Esophagus mucosa (tissue), 1 donor: ENCODE data around the gene KRTAP9-2. TPM values are rescaled to one million over a fixed set of nuclear protein-coding genes. Genes with fewer than 3 reads are reported as not detected.
"Not testable (repeated sequence)": the region's sequence is repeated elsewhere in the genome, so short reads cannot be mapped to it uniquely, and the experiment has no call there.

Experiments used
- ATAC-seq: fragments of 200-7000 bp; cut with Tn5 transposase; one replicate; pipeline ENCODE4 v1.9.1; 2020
- total RNA-seq: library from RNA; stranded (reverse); gene quantifications from one replicate; pipeline ENCODE4 v1.2.4, GENCODE V29; 2023
- donor health status: DM: yes; HTN: yes; CAD: no.

The KRTAP9-2 gene
- total RNA-seq, 1 donor from 2014 or later: not detected

- ATAC-seq: not testable (repeated sequence)
Measured at GRCh38 chr17:41237116-41237515, 10.7 kb downstream of the KRTAP9-2 start.

- ATAC-seq: not testable (repeated sequence)
Measured at GRCh38 chr17:41237949-41238437, 11.5 kb downstream of the KRTAP9-2 start, which contains the start of gene KRTAP9-8. TSS of gene KRTAP9-8 (plus strand) at chr17:41237999. CDS start at chr17:41238052, 53 bp downstream.

GRCh38 chr17:41246995-41247787, 20.7 kb downstream of the KRTAP9-2 start:
- not testable (repeated sequence) for ATAC-seq

GRCh38 chr17:41249637-41250240, 23.3 kb downstream of the KRTAP9-2 start, which contains the start of gene KRTAP9-4:
TSS of gene KRTAP9-4 (plus strand) at chr17:41249687. CDS start at chr17:41249721, 34 bp downstream.
- ATAC-seq: not testable (repeated sequence)

- no peak for ATAC-seq
Measured at GRCh38 chr17:41251261-41251660, 24.8 kb downstream of the KRTAP9-2 start.

- ATAC-seq: no peak
Measured at GRCh38 chr17:41254861-41255260, 28.4 kb downstream of the KRTAP9-2 start.

- ATAC-seq: not testable (repeated sequence)
Measured at GRCh38 chr17:41255381-41256290, 29.2 kb downstream of the KRTAP9-2 start, which contains the start of gene KRTAP9-9. TSS of gene KRTAP9-9 (plus strand) at chr17:41255384.

GRCh38 chr17:41256291-41256685, 29.8 kb downstream of the KRTAP9-2 start:
- ATAC-seq: no peak

GRCh38 chr17:41258406-41258805, 32.0 kb downstream of the KRTAP9-2 start:
- ATAC-seq: no peak

GRCh38 chr17:41263212-41263611, 36.8 kb downstream of the KRTAP9-2 start:
- ATAC-seq: no peak

- no peak for ATAC-seq
Measured at GRCh38 chr17:41264599-41264998, 38.2 kb downstream of the KRTAP9-2 start.

GRCh38 chr17:41265078-41265477, 38.6 kb downstream of the KRTAP9-2 start, which contains the start of gene KRTAP9-6:
TSS of gene KRTAP9-6 (plus strand) at chr17:41265378. CDS start at chr17:41265378, 0 bp downstream.
- ATAC-seq: no peak

GRCh38 chr17:41267711-41268110, 41.3 kb downstream of the KRTAP9-2 start:
- ATAC-seq: no peak

GRCh38 chr17:41271323-41271722, 44.9 kb downstream of the KRTAP9-2 start:
- not testable (repeated sequence) for ATAC-seq

GRCh38 chr17:41271858-41272257, 45.4 kb downstream of the KRTAP9-2 start:
- no peak for ATAC-seq

- not testable (repeated sequence) for ATAC-seq
Measured at GRCh38 chr17:41275648-41276190, 49.3 kb downstream of the KRTAP9-2 start, which contains the start of gene KRTAP9-7. TSS of gene KRTAP9-7 (plus strand) at chr17:41275698. CDS start at chr17:41275698, 0 bp downstream.

Other genes with a start within 250 kb of the KRTAP9-2 start
- not detected for gene KRT40, start 242.3 kb upstream of the KRTAP9-2 start, total RNA-seq
- not detected for gene KRTAP3-3, start 232.5 kb upstream of the KRTAP9-2 start, total RNA-seq
- gene KRTAP3-2, start 226.7 kb upstream of the KRTAP9-2 start, total RNA-seq: not detected
- gene KRTAP3-1, start 217.5 kb upstream of the KRTAP9-2 start, total RNA-seq: not detected
- gene KRTAP1-5, start 199.4 kb upstream of the KRTAP9-2 start, total RNA-seq: not detected
- gene KRTAP1-4, start 196.5 kb upstream of the KRTAP9-2 start, total RNA-seq: not detected
- not detected for gene KRTAP1-3, start 191.8 kb upstream of the KRTAP9-2 start, total RNA-seq
- not detected for gene KRTAP1-1, start 185.2 kb upstream of the KRTAP9-2 start, total RNA-seq
- gene KRTAP2-1, start 179.3 kb upstream of the KRTAP9-2 start, total RNA-seq: not detected
- not detected for gene KRTAP2-2, start 171.4 kb upstream of the KRTAP9-2 start, total RNA-seq
- gene KRTAP2-3, start 166.5 kb upstream of the KRTAP9-2 start, total RNA-seq: not detected
- not detected for gene KRTAP2-4, start 160.8 kb upstream of the KRTAP9-2 start, total RNA-seq
- not detected for gene KRTAP4-7, start 142.5 kb upstream of the KRTAP9-2 start, total RNA-seq
- not detected for gene KRTAP4-8, start 128.5 kb upstream of the KRTAP9-2 start, total RNA-seq
- not detected for gene KRTAP4-16, start 124.4 kb upstream of the KRTAP9-2 start, total RNA-seq
- gene KRTAP4-9, start 121.3 kb upstream of the KRTAP9-2 start, total RNA-seq: not detected
- not detected for gene KRTAP4-11, start 108.3 kb upstream of the KRTAP9-2 start, total RNA-seq
- gene KRTAP4-12, start 102.5 kb upstream of the KRTAP9-2 start, total RNA-seq: not detected
- not detected for gene KRTAP4-6, start 86.1 kb upstream of the KRTAP9-2 start, total RNA-seq
- not detected for gene KRTAP4-5, start 76.8 kb upstream of the KRTAP9-2 start, total RNA-seq
- gene KRTAP4-4, start 65.9 kb upstream of the KRTAP9-2 start, total RNA-seq: not detected
- gene KRTAP4-3, start 58.4 kb upstream of the KRTAP9-2 start, total RNA-seq: not detected
- gene KRTAP4-2, start 48.4 kb upstream of the KRTAP9-2 start, total RNA-seq: not detected
- gene KRTAP4-1, start 41.7 kb upstream of the KRTAP9-2 start, total RNA-seq: not detected
- not detected for gene KRTAP9-1, start 36.8 kb upstream of the KRTAP9-2 start, total RNA-seq
- gene KRTAP9-3, start 5.8 kb downstream of the KRTAP9-2 start, total RNA-seq: not detected
- gene KRTAP9-8, start 11.4 kb downstream of the KRTAP9-2 start, total RNA-seq: not detected
- gene KRTAP9-4, start 23.0 kb downstream of the KRTAP9-2 start, total RNA-seq: not detected
- not detected for gene KRTAP9-9, start 28.7 kb downstream of the KRTAP9-2 start, total RNA-seq
- gene KRTAP9-6, start 38.7 kb downstream of the KRTAP9-2 start, total RNA-seq: not detected
- not detected for gene KRTAP9-7, start 49.0 kb downstream of the KRTAP9-2 start, total RNA-seq
- not detected for gene KRTAP29-1, start 76.2 kb downstream of the KRTAP9-2 start, total RNA-seq
- not detected for gene KRTAP16-1, start 82.7 kb downstream of the KRTAP9-2 start, total RNA-seq
- gene KRTAP17-1, start 89.1 kb downstream of the KRTAP9-2 start, total RNA-seq: not detected
- gene KRT33A, start 124.2 kb downstream of the KRTAP9-2 start, total RNA-seq: 0.92 TPM
- not detected for gene KRT33B, start 143.2 kb downstream of the KRTAP9-2 start, total RNA-seq
- gene KRT34, start 155.7 kb downstream of the KRTAP9-2 start, total RNA-seq: 0.44 TPM
- gene KRT31, start 171.0 kb downstream of the KRTAP9-2 start, total RNA-seq: 4.4 TPM
- not detected for gene KRT37, start 197.9 kb downstream of the KRTAP9-2 start, total RNA-seq
- not detected for gene KRT38, start 214.3 kb downstream of the KRTAP9-2 start, total RNA-seq
- gene KRT32, start 240.7 kb downstream of the KRTAP9-2 start, total RNA-seq: 0.80 TPM